Measurements from ENCODE around the gene HOXA10.

- TF ChIP-seq CTCF (conservative IDR thresholded peaks at IDR 0.05 in 1 of 2, IDR thresholded peaks at IDR 0.05 in 1 of 2; ENCODE audit: low read depth in 1 of 2, low read length in 2 of 2) (no peak), EZH2 (IDR thresholded peaks at IDR 0.05; ENCODE audit: low read length, missing control alignments) (no peak)
Measured at GRCh38 chr7:27176524-27176845, 2.4 kb upstream of the HOXA10 start.
